GM19397 (cell line): ENCODE results near the gene GALM.
"Not testable (repeated sequence)": the region's sequence is repeated elsewhere in the genome, so short reads cannot be mapped to it uniquely, and the experiment has no call there.

Experiments used
- ATAC-seq: cut with Tn5 transposase; IDR thresholded peaks from one replicate; pipeline ENCODE4 v1.9.1; 2021; ENCODE audit warnings: mild to moderate bottlenecking, moderate library complexity; ENCODE audit not compliant: unreplicated experiment

GALM gene

DNA sequence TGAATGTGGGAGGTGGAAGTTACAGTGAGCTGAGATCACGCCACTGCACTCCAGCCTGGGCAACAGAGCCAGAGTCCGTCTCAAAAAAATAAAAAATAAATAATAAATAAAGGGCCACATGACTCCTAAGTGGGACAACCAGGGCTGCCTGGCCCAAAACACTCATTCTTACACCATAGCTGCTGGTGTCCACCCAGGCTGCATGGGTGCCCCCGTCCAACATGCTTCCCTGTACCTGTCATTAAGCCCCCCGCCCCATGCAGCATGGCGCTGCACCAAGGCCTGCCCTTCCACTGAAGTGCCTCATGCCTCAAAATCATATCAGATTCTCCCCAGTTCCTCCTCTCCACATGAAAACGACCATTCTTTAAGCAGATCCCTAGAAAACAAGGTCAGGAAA, 10.8 kb downstream of the GALM start:
- no peak for ATAC-seq

DNA sequence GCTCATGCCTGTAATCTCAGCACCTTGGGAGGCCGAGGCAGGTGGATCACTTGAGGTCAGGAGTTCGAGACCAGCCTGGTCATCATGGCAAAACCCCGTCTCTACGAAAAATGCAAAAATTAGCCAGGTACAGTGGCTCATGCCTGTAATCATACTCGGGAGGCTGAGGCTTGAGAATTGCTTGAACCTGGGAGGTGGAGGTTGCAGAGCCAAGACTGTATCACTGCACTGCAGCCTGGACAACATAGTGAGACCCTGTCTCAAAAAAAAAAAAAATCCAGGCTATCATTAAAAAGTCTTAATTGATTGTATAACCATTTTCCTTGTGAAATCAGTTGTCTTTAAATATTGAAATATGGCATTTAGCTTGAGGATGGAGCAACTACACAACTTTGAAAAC, 15.0 kb downstream of the GALM start:
- not testable (repeated sequence) for ATAC-seq

DNA sequence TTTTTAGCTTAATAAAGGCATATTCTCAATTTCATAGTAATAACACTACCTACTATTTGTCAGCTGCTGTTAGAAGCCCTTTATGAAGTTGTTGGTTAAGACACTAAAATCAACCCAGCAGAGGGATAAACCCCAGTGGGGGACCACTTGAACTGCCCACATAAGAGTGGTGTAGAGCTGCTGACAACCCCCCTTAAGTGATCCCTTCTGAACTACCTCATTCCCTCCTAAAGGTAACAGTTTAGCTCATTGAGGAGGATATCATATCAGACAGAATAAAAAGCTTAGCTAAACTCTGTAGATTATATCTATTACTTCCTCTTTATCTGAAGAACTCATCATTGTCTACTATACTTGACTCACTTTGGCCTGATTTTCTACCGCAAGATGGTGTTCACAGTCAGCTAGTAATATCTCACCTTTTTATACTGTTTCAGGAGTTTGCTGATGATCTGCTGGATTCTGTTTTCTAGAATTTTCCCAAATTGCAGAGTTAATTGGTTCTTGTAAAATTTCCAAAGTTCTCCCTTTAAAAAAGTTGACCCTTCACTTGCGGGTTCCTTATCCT, 16.2 kb downstream of the GALM start:
- no peak for ATAC-seq

DNA sequence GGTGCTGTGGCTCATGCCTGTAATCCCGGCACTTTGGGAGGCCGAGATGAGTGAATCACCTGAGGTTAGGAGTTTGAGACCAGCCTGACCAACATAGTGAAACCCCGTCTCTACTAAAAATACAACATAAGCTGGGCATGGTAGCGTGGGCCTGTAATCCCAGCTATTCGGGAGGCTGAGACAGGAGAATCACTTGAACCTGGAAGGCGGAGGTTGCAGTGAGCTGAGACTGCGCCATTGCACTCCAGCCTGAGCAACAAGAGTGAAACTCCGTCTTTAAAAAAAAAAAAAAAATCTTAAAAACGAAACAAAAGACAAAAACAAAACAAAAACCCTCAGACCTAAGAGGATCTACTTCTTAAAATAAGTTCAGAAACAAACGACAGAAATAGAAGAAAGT, 16.7 kb downstream of the GALM start:
- ATAC-seq: not testable (repeated sequence)

DNA sequence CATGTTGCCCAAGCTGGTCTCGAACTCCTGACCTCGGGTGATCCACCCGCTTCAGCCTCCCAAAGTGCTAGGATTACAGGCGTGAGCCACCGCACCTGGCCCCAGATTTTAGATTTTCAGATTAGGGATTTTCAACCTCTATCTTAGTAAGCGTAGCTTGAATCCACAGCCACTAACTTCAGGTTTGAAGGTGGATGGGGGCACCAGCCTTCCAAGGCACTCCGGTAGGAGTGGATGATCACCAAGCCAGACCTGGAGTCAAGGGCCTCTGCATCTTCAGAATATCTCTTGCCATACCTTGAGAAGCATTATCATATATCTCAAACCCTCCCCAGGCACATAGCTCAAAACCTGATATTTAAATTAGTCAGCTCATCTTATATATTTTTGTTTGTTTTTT, 17.9 kb downstream of the GALM start:
- no peak for ATAC-seq

DNA sequence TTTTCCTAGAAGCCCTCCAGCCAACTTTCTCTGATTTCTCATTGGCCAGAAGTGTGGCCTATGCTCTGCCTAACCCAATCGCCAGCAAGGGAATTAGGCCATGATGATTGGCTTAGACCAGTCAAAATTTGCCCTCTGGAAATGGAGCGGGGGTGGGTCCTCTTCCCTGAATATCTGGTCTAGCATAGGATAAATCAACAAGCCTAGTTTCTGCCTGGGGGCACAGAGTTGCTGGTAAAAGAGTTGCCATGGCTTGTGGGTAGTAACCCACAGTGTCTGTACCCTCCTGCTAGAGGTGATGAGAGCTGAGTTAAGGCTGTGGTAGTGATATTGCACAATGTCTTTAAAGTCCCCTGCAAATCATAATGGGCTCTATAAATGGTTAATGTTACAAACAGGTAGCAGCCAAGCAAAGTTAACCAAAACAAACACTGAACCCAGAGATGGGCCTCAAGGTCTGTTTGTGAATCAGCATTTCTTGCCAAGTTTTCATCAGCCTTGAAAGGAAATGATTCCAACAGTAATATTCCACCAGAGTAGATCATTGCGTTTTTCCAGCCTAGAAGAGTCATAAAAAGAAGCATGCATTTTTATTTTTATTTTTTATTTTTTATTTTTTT, 19.3 kb downstream of the GALM start:
- ATAC-seq: no peak

DNA sequence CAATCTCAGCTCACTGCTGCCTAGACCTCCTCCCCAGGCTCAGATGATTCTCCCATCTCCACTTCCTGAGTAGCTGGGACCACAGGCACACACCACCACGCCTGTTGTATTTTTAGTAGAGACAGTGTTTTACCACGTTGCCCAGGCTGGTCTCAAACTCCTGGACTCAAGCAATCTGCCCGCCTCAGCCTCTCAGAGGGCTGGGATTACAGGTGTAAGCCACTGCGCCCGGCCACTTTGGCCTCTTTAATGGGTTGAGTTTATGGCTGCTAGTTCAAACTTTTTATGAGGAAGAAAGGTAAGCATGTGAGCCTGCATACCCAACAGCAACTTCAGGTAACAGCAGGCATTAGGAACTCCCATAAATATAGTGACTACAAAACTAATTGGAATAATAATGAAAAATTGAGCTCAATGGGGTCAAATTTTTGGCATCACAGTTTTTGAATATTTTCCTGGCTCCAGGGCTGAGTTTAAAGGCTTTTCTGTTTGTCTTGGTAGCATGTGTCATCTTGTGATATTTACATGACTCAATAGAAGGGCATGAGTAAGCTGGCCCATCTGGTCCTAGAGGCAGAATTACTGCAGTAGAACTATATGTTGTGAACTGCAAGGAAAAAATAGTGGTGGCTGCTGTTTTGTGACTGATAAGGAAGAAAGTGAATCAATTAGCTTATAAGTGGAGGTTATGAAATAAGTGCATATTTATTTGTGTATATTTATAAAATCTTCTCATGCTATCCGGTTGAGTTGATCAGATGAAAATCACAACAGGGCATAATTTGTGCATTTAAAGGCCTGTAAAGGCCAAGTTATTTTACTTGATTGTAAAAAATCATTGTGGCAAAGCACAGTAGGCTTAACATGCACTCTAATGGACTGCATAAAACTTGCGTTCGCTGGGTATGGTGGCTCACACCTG, 24.8 kb downstream of the GALM start:
- ATAC-seq: no peak

DNA sequence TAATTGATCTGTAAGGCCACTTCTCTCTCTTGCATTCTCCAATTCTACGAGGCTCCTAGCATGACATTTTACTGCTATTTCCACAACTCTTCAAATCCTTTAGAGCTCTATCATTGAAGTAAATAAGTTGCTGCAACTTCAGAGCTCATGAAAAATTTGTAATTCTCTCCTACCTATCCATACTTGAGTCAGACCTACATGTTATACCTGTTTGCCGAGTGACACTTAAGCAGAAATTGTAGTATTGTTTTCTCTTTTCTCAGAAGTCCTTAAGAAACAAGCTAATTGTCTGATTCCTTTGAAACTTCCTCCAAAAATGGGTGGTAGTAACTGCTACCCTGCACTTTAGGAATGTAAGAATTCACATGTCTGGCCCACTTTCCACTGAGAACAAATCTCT, 26.1 kb downstream of the GALM start:
- ATAC-seq: no peak

DNA sequence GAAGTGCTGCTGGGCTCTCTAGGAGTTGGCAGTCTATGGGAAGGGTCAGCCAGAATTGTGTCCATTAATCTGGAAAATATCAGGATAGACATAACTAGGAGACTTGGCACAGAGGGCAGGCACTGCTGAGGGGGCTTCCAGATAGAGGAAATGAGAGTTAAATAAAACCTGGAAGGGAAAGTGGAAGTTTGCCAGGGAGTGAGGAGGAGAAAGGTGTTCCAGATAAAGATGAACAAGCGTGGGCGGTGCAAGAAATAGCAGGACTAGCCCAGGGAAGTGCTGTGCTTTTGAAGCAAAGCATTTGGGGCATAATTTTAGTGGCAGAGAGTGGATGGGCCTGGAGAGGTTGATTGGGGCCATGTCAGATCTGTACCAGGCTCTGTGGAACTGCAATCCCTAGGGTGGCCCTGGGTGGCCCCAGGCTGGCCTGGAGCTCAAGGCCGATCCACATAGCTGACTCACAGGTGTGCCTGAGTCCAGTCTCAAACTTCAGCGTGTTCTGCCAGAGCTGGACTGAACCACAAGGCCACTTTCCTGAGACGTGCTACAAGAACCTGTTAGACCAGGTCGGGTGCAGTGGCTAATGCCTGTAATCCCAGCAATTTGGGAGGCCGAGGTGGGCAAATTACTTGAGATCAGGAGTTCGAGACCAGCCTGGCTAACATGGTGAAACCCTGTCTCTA, 26.9 kb downstream of the GALM start:
- no peak for ATAC-seq

DNA sequence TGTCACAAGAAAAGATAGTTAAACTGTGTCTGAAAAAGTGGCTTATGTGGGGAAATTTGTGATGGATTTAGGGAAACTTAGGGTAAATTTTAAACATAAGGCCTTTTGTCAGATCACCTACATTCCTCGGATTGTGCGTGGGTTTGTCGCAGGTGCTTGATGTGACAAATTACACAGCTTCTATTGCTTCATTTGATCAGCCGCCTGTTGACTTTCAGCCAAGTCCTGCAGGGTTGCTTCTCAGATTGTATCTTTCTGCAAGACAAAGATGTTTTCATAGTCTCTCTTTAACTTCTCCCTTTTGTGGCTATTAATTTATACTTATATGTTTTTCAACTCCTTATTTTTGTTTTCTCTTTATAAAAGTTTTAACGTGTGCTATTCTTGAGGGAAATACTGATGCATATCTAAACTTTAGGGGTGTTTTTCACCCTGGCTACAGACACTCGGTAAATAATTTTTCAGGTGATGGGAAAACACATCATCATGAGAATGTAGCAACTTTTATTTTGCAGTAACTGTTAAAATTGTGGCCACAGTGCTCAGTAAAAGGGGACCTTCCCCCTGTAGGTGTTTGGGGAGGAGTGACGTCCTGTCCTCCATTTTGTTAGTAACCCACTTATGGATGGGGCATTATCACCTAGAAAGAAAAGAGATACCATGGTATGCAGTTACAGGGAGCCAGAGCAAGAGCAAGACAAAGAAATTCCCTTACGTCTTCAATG, 31.4 kb downstream of the GALM start:
- ATAC-seq: no peak

DNA sequence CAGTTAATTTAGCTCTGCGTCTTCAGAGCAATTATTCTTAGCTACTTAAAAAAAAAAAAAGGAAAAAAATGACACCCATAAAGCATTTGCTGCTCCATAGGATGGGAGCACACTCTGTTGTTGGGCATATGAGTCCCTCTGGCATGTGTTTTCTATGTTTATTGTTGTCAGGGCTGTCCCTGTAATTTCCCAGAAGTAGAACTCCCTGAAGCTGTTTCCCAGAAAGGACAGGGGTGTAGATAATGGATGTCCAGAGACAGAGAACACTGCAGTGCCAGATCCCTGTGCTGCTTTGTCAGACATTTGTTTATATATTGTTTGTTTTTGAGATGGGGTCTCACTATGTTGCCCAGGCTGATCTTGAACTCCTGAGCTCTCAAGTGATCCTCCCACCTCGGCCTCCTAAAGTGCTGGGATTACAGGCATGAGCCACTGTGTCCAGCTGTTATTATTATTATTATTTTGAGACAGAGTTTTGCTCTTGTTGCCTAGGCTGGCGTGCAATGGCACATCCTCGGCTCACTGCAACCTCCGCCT, 32.6 kb downstream of the GALM start:
- ATAC-seq: no peak

DNA sequence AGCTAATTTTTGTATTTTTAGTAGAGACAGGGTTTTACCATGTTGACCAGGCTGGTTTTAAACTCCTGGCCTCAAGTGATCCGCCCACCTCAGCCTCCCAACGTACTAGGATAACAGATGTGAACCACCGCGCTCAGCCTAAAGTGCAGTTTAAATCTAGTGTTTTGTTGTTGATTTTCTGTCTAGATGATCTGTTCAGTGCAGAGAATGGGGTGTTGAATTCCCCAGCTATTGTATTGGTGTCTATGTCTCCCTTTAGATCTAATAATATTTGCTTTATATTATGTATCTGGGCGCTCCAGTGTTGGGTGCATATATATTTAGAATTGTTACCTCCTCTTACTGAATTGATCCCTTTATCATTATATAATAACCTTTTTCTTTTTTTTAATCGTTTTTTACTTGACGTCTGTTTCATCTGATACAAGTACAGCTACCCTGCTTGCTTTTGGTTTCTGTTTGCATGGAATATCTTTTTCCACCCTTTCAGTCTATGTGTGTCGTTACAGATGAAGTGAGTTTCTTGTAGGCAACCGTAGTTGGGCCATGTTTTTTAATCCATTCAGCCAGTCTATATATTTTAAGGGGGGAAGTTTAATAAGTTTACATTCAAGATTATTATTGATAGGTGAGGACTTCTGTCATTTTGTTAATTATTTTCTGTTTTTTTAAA, 34.3 kb downstream of the GALM start:
- ATAC-seq: no peak

DNA sequence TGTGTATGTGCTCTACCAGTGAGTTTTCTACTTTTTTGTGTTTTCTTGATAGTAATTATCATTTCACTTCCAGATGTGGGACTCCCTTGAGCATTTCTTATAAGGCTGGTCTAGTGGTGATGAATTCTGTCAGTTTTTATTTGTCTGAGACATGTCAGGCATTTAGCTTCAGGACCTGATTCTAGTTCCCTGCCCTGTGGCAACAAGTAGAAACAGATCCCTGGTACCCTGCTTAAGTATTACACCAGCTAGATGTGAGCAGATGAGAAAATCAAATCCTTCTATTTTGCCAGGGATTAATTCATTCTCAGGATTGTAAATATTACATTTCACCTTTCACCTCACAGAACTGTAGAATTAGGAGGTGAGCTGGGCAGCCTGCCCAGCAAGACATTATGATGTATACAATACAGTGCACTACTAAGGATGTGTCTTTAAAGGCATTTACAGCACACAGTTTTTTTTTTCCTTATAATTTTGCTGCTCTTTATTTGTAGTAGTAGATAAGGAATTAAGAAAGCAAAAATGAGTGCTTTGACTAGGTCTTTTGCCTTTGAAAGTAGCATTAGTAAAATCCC, 35.1 kb downstream of the GALM start:
- ATAC-seq: no peak

DNA sequence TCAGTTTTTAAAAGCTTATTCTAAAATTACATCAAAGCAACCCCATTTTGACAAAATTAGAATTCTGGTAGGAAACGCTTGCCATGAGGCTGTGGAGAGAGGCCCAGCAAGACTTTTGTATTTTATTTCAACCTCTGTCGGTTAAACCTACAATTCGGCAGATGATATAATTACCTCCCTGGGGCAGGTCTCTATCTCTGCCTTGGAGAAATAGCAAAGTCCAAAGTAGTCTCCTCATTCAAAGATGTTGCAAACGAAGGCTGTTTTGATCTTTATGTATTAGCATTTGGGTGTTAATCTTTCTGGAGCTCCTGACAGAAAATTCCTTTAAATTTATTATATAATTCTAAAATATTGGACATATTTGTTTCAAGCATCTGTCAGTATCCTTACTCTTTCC, 35.6 kb downstream of the GALM start:
- no peak for ATAC-seq

DNA sequence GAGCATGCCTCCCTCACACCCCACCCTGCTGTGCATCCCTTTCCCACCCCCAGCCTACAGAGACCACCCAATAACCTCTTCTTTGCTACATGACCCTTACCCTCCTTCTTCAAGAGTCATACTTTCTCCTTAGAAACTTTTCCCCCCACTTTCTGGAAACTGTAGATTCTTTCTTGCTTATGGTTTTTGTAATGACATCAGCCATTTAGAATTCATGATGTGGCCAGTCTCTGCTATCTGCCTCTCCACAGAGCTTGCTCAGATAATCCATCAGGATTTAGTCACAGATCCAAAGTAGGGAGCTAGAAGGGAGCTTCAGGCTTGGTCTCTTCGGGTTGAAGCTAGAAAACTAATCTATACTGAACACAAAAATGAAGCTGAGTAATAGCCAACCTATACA, 36.5 kb downstream of the GALM start:
- ATAC-seq: no peak

DNA sequence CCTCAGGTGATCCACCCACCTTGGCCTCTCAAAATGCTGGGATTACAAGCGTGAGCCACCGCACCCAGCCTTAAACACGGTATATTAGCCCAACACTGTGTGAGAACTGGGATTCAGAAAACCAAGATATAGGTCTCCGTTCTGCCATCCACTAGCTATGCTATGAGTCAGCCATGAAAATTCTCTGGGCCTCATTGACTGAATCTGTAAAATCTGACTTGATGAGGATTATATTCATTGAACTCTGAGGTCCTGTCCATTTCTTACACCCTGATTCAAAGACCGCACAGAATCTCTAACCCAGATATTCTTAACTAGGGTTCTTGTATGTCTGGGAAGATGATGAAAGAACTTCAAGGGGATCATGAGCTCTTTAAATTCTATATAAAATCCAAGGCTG, 37.4 kb downstream of the GALM start:
- not testable (repeated sequence) for ATAC-seq

DNA sequence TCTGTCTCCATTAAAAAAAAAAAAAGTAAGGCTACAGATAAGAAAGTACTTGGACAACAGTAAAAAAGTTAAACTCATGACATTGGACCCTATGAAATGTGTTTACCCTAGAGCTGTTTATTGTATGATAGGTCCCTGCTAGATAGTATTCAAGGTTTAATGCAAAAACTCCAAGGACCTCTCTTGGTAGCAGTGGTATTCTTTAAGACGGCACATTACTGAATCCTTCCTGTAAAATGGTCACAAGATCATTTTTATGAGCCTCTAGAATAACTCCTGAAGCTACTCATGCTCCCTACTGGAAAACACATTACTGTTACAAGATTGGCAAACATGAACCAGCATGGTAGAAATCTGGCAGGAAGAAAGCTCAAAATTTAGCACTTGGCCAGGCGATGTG, 38.8 kb downstream of the GALM start:
- no peak for ATAC-seq

DNA sequence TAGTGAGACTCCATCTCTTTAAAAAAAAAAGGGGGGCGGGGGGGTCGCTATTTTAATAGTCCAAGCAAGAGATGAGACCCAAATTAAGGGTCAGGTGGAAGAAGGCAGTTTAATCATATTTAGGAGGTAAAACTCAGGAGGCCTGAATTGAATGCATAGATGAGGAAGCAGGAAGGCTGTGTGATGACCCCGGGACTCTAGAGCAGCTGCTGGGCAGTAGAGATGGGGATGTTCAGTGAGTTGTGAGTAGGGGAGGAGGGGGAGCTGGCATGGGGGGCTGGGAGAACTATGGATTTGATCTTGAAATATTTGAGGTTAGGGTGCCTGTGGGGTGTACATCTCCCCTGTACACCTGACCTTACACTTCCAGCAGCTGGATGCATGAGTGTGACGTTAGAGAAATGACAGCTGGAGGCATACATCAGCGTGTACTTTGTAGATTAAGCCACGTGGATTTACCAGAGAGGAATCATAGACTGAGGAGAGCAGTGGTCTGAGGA, 41.0 kb downstream of the GALM start:
- no peak for ATAC-seq

DNA sequence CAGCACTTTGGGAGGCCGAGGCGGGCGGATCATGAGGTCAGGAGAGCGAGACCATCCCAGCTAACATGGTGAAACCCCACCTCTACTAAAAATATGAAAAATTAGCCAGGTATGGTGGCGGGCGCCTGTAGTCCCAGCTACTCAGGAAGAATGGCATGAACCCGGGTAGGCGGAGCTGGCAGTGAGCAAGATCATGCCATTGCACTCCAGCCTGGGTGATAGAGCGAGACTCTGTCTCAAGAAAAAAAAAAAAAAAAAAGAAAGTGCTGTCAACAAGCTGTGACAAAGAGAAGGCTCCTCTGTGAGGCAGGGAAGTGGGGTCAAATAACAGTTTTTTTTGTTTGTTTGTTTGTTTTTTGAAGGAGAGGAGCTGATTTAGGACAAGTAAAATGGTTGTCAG, 42.6 kb downstream of the GALM start:
- ATAC-seq: not testable (repeated sequence)
